RWPE1 (cell line): ENCODE data around the gene TADA3.

Experiments used
- CTCF ChIA-PET: fragments of 350-600 bp; sonication (Branson Sonifier 250); formaldehyde crosslinking; extraction: SDS; loops from one replicate; lab custom pipeline; 2021; lab: Yijun Ruan, JAX
- POLR2A ChIA-PET: fragments of 400-600 bp; formaldehyde crosslinking; extraction: SDS; loops from one replicate; lab custom pipeline; 2020; ENCODE audit warnings: antibody characterized with exemption; ENCODE audit not compliant: low non-redundant PET; lab: Yijun Ruan, JAX
- DNase-seq: peaks from one replicate; pipeline ENCODE4 v3.0.0; 2012; ENCODE audit warnings: low spot score
- H3K27ac ChIP-seq: fragments of 450-650 bp; 2 replicates; pipeline ENCODE4 v1.5.1; 2017
- CTCF ChIP-seq: fragments of 450-650 bp; conservative IDR thresholded peaks from 2 replicates; pipeline ENCODE4 v1.5.1; 2017; ENCODE audit warnings: low read depth, mild to moderate bottlenecking

The TADA3 gene

GRCh38 chr3:9749296-9749644, 43.0 kb downstream of the TADA3 start:
- no peak for DNase-seq
- ChIA-PET CTCF (no interaction called here), POLR2A (no interaction called here)
- peak overlapping the region; percentile 95 for H3K27ac ChIP-seq
- TF ChIP-seq CTCF = no peak

- ChIA-PET POLR2A (no interaction called here), CTCF (no interaction called here)
- peak overlapping the region; percentile 95 for H3K27ac ChIP-seq
These were observed 44.2 kb downstream of the TADA3 start for GRCh38 chr3:9748031-9748430.

GRCh38 chr3:9747267-9747666, 45.0 kb downstream of the TADA3 start:
- H3K27ac ChIP-seq = peak overlapping the region; percentile 12
- CTCF ChIA-PET = no interaction called here
- no peak for DNase-seq
- POLR2A ChIA-PET = no interaction called here
- TF ChIP-seq CTCF = no peak

More at GRCh38 chr3:9748031-9748430, 44.2 kb downstream of the TADA3 start:
- TF ChIP-seq CTCF = no peak
- DNase-seq = no peak

- CTCF ChIA-PET = no interaction called here
These were observed 45.9 kb downstream of the TADA3 start for GRCh38 chr3:9746330-9746729.

GRCh38 chr3:9745521-9745920, 46.8 kb downstream of the TADA3 start:
- no peak overlapping the region for H3K27ac ChIP-seq
- TF ChIP-seq CTCF = no peak
- CTCF ChIA-PET = no interaction called here
- POLR2A ChIA-PET = no interaction called here
- DNase-seq = no peak

More at GRCh38 chr3:9746330-9746729, 45.9 kb downstream of the TADA3 start:
- POLR2A ChIA-PET = no interaction called here
- H3K27ac ChIP-seq = no peak overlapping the region
- DNase-seq = no peak
- no peak for TF ChIP-seq CTCF

GRCh38 chr3:9744162-9744561, 48.1 kb downstream of the TADA3 start:
- no peak for TF ChIP-seq CTCF
- no peak overlapping the region for H3K27ac ChIP-seq
- DNase-seq = no peak
- CTCF ChIA-PET = no interaction called here
- POLR2A ChIA-PET = no interaction called here

- no peak for TF ChIP-seq CTCF
- ChIA-PET POLR2A (no interaction called here), CTCF (interaction anchor here (0.6 kb wide), 1 partner anchor 441 kb away, joined by 4 read pairs; no protein-coding TSS in a partner anchor)
- no peak overlapping the region for H3K27ac ChIP-seq
- no peak for DNase-seq
These were observed 48.7 kb downstream of the TADA3 start for GRCh38 chr3:9743548-9743947.
